ENCODE data around the gene SLC25A13. TPM values are rescaled to one million over a fixed set of nuclear protein-coding genes. Genes with fewer than 3 reads are reported as not detected.

Gene SLC25A13
- total and polyA plus RNA-seq, 2 of the 4 experiments (the other 2 are of a cell fraction) = 7.4 to 11.7 TPM

DNA sequence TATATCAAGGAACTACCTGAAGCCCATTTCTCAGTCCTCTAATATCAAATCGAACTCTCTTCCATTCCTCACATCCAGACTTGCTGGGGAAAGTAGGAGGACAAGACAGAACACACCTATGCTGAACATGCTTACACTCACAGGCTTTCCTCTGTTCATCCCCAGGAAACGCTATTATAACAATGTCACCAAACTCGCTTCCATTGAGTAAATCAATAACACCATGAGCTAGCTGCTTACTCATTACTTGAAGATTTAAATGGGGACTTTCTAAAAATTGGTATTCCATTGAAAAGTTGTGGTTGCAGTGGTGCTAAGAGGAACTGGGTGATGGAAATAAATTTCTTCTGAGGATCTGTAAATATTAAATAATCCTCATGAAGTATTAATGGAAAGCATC is 88.8 kb downstream of the SLC25A13 start:
- H3K9me3 ChIP-seq (ENCODE audit: control insufficient read depth, insufficient read depth, low read length) = no peaks in the 10 kb centered on the region
- no peak for TF ChIP-seq MXI1 (IDR thresholded peaks at IDR 0.05; ENCODE audit: borderline replicate concordance, low read depth, low read length)
- no peak for TF ChIP-seq CEBPB (IDR thresholded peaks at IDR 0.05; ENCODE audit: low read depth, low read length)
- intact Hi-C loops (cut with micrococcal nuclease) (no loop called here), in situ Hi-C loops (cut with MboI; ENCODE audit: low sequenced_read_pairs) (no loop called here), dilution Hi-C loops (cut with HindIII; ENCODE audit: low sequenced_read_pairs, unreplicated experiment) (no loop called here)
- no peak overlapping the region for H2AK5ac ChIP-seq (ENCODE audit: low read depth, low read length)
- peaks cover 3% of the 10 kb centered on the region for H3K4me1 ChIP-seq (ENCODE audit: control insufficient read depth, insufficient read depth, low read length)
- 0 out of 2 replicates have a peak, but pooled peaks cover 6% of the 10 kb centered on the region for H4K20me1 ChIP-seq (ENCODE audit: insufficient read depth, low read length)
- H4K8ac ChIP-seq (ENCODE audit: low read depth in 2 of 2, low read length in 2 of 2) = no peak overlapping the region
- WGBS, 2 experiments (ENCODE audit: extremely low coverage in 2 of 2, insufficient read length in 1 of 2) = no CpG with 5 or more reads among the region's 3 CpGs
- H3K4me2 ChIP-seq (ENCODE audit: low read depth, low read length) = no peak overlapping the region
- no peak overlapping the region for H3K4me3 ChIP-seq (ENCODE audit: insufficient read depth, low read depth, low read length)
- no peak overlapping the region for H4K91ac ChIP-seq (ENCODE audit: insufficient read depth, low read depth, low read length)
- no peak overlapping the region for H3K27ac ChIP-seq (ENCODE audit: insufficient read depth, low read length)
- no peak overlapping the region for H3K23ac ChIP-seq (ENCODE audit: low read depth, low read length)
- no peak overlapping the region for H2BK120ac ChIP-seq (ENCODE audit: low read depth, low read length)
- ChIA-PET POLR2A (ENCODE audit: unreplicated experiment) (no interaction called here), CTCF (interaction anchor here (0.6 kb wide), 2 partner anchors 13 to 30 kb away, joined by 4 read pairs; no protein-coding TSS in a partner anchor)
- BruUV-seq (replicated peaks) = no TSS peak
- no peak overlapping the region for H2BK20ac ChIP-seq (ENCODE audit: low read depth, low read length)
- ATAC-seq (ENCODE audit: low read depth) (no peak), DNase-seq (no peak)
- no peak overlapping the region for H3K14ac ChIP-seq (replicated peaks; ENCODE audit: low read depth, low read length)
- H3K18ac ChIP-seq (ENCODE audit: low read depth, low read length) = no peak overlapping the region
- H3K36me3 ChIP-seq (ENCODE audit: control insufficient read depth, insufficient read depth, low read length) = peaks cover 6% of the 10 kb centered on the region; the same call in 1 of the 2 replicates
- no peak overlapping the region for H3K9ac ChIP-seq (ENCODE audit: low read depth, low read length)
- H2BK15ac ChIP-seq (ENCODE audit: low read depth, low read length) = no peak overlapping the region
- no peak overlapping the region for H3K4ac ChIP-seq (ENCODE audit: low read depth, low read length)
- H3K27me3 ChIP-seq (ENCODE audit: control insufficient read depth, insufficient read depth, low read length) = no peaks in the 10 kb centered on the region
- H2BK5ac ChIP-seq (ENCODE audit: low read depth, low read length, poor library complexity, severe bottlenecking) = no peak overlapping the region
- peaks cover 0 to 20% of the 10 kb centered on the region in 2 experiments; a peak in 2 of 4 replicates for H3K79me1 ChIP-seq (ENCODE audit: low read depth in 1 of 2, low read length in 2 of 2)
- no peak overlapping the region for H4K5ac ChIP-seq (ENCODE audit: low read depth, low read length)
- no peak overlapping the region for H2AK9ac ChIP-seq (replicated peaks; ENCODE audit: low read depth, low read length, poor library complexity)
- H3K56ac ChIP-seq (ENCODE audit: extremely low read depth, insufficient read depth, low read length) = no peak overlapping the region
- no peak overlapping the region for H2AFZ ChIP-seq (replicated peaks; ENCODE audit: low read length, poor library complexity)
- H3K9me1 ChIP-seq (ENCODE audit: insufficient read depth, low read length) = peaks cover 3% of the 10 kb centered on the region; the same call in 1 of the 2 replicates

Measured in IMR-90 (cell line).